NB4 (cell line): ENCODE data around the gene BAIAP2.

Experiments used
- CTCF ChIP-seq: IDR thresholded peaks from one replicate; pipeline ENCODE4 v1.5.1; 2012; ENCODE audit warnings: low read depth, low read length
- MAX ChIP-seq: IDR thresholded peaks from 2 replicates; pipeline ENCODE4 v1.6.1; 2011; ENCODE audit warnings: low read depth, low read length
- MYC ChIP-seq: IDR thresholded peaks from 2 replicates; pipeline ENCODE4 v1.6.1; 2011; ENCODE audit warnings: low read depth, low read length
- POLR2A ChIP-seq: IDR thresholded peaks from 2 replicates; pipeline ENCODE4 v1.6.1; 2011; ENCODE audit warnings: mild to moderate bottlenecking; ENCODE audit not compliant: insufficient read length; ENCODE audit errors: extremely low read depth

GRCh38 chr17:81054308-81054707, 19.4 kb downstream of the BAIAP2 start:
- TF ChIP-seq POLR2A: no peak
- TF ChIP-seq CTCF: no peak
- TF ChIP-seq MAX: no peak
- TF ChIP-seq MYC: no peak
